Measurements from ENCODE around the gene KCNB1.

KCNB1 gene

GRCh38 chr20:49482621-49483017 lies at the start of gene KCNB1:
Gene KCNB1, minus strand, starts transcription at chr20:49482668. Its CDS starts 188 bp downstream, at chr20:49482480.
- DNase-seq (ENCODE audit: low spot score): peak; percentile 89

GRCh38 chr20:49529470-49529869 lies 47.0 kb upstream of the KCNB1 start:
- DNase-seq (ENCODE audit: low spot score): no peak

GRCh38 chr20:49526568-49526967 lies 44.1 kb upstream of the KCNB1 start:
- DNase-seq (ENCODE audit: low spot score): no peak

- no peak for DNase-seq (ENCODE audit: low spot score)
Measured at GRCh38 chr20:49526056-49526455, 43.6 kb upstream of the KCNB1 start.

- DNase-seq (ENCODE audit: low spot score): no peak
Measured at GRCh38 chr20:49523767-49524360, 41.4 kb upstream of the KCNB1 start.

- no peak for DNase-seq (ENCODE audit: low spot score)
Measured at GRCh38 chr20:49521356-49521755, 38.9 kb upstream of the KCNB1 start.

GRCh38 chr20:49519777-49520359 lies 37.4 kb upstream of the KCNB1 start:
- DNase-seq (ENCODE audit: low spot score): no peak

- DNase-seq (ENCODE audit: low spot score): no peak
Measured at GRCh38 chr20:49519212-49519712, 36.8 kb upstream of the KCNB1 start.

GRCh38 chr20:49518576-49518975 lies 36.1 kb upstream of the KCNB1 start:
- no peak for DNase-seq (ENCODE audit: low spot score)

- DNase-seq (ENCODE audit: low spot score): no peak
Measured at GRCh38 chr20:49517805-49518100, 35.3 kb upstream of the KCNB1 start.

GRCh38 chr20:49516916-49517804 lies 34.7 kb upstream of the KCNB1 start:
- DNase-seq (ENCODE audit: low spot score): no peak

GRCh38 chr20:49515586-49515985 lies 33.1 kb upstream of the KCNB1 start:
- no peak for DNase-seq (ENCODE audit: low spot score)

GRCh38 chr20:49513517-49513916 lies 31.0 kb upstream of the KCNB1 start:
- no peak for DNase-seq (ENCODE audit: low spot score)

- DNase-seq (ENCODE audit: low spot score): no peak
Measured at GRCh38 chr20:49513009-49513408, 30.5 kb upstream of the KCNB1 start.

GRCh38 chr20:49511788-49512525 lies 29.5 kb upstream of the KCNB1 start:
- DNase-seq (ENCODE audit: low spot score): no peak

- DNase-seq (ENCODE audit: low spot score): no peak
Measured at GRCh38 chr20:49510562-49511122, 28.2 kb upstream of the KCNB1 start.

GRCh38 chr20:49508435-49509199 lies 26.1 kb upstream of the KCNB1 start:
- DNase-seq (ENCODE audit: low spot score): peak; percentile 38

GRCh38 chr20:49507741-49508434 lies 25.4 kb upstream of the KCNB1 start:
- no peak for DNase-seq (ENCODE audit: low spot score)

GRCh38 chr20:49505518-49505917 lies 23.1 kb upstream of the KCNB1 start:
- DNase-seq (ENCODE audit: low spot score): no peak

GRCh38 chr20:49503176-49503575 lies 20.7 kb upstream of the KCNB1 start:
- DNase-seq (ENCODE audit: low spot score): no peak

- no peak for DNase-seq (ENCODE audit: low spot score)
Measured at GRCh38 chr20:49501917-49502316, 19.4 kb upstream of the KCNB1 start.
